NK-92 (cell line): Measurements from ENCODE around the gene C11orf97.
"Not testable (repeated sequence)": the region's sequence is repeated elsewhere in the genome, so short reads cannot be mapped to it uniquely, and the experiment has no call there.

Source experiments
- DNase-seq: peaks from one replicate; lab custom pipeline; 2025; ENCODE audit not compliant: unreplicated experiment; lab: John Stamatoyannopoulos, UW

C11orf97 gene

GRCh38 chr11:94555752-94556329, 43.6 kb downstream of the C11orf97 start:
- not testable (repeated sequence) for DNase-seq

- DNase-seq, result no peak
Measured at GRCh38 chr11:94557421-94557820, 45.2 kb downstream of the C11orf97 start.

- DNase-seq, result no peak
Measured at GRCh38 chr11:94557992-94558391, 45.7 kb downstream of the C11orf97 start.

- no peak for DNase-seq
Measured at GRCh38 chr11:94558468-94558867, 46.2 kb downstream of the C11orf97 start.

- DNase-seq, result no peak
Measured at GRCh38 chr11:94558932-94559331, 46.7 kb downstream of the C11orf97 start.

GRCh38 chr11:94559361-94559760, 47.1 kb downstream of the C11orf97 start:
- no peak for DNase-seq

- DNase-seq, result no peak
Measured at GRCh38 chr11:94560834-94561233, 48.6 kb downstream of the C11orf97 start.

GRCh38 chr11:94563176-94563847, 51.1 kb downstream of the C11orf97 start:
- no peak for DNase-seq

GRCh38 chr11:94563848-94564467, 51.7 kb downstream of the C11orf97 start:
- DNase-seq, result no peak

- DNase-seq, result no peak
Measured at GRCh38 chr11:94567181-94567670, 55.0 kb downstream of the C11orf97 start, which contains the start of gene PIWIL4. Gene PIWIL4 (plus strand): TSS chr11:94567368. CDS start chr11:94567519, 151 bp downstream.

GRCh38 chr11:94568200-94568599, 55.9 kb downstream of the C11orf97 start:
- no peak for DNase-seq

GRCh38 chr11:94568717-94569116, 56.5 kb downstream of the C11orf97 start:
- DNase-seq, result no peak

GRCh38 chr11:94572975-94573374, 60.7 kb downstream of the C11orf97 start:
- DNase-seq, result not testable (repeated sequence)

- no peak for DNase-seq
Measured at GRCh38 chr11:94574193-94574961, 62.1 kb downstream of the C11orf97 start.

- no peak for DNase-seq
Measured at GRCh38 chr11:94576306-94576705, 64.0 kb downstream of the C11orf97 start.

- no peak for DNase-seq
Measured at GRCh38 chr11:94577841-94578240, 65.6 kb downstream of the C11orf97 start.
